ENCODE results near the gene ATG2B. TPM values are rescaled to one million over a fixed set of nuclear protein-coding genes. Genes with fewer than 3 reads are reported as not detected.

Gene ATG2B
- total RNA-seq (2014; rRNA removed; shearing (Covaris generic)), result 7.3 and 9.3 TPM in 2 replicates

GRCh38 chr14:96362965-96363750, at the start of gene ATG2B, which contains the start of gene GSKIP:
Gene ATG2B, minus strand, starts transcription at chr14:96363341. Its CDS starts 365 bp downstream, at chr14:96362976.
Gene GSKIP, plus strand, starts transcription at chr14:96363526. Its CDS starts 18,722 bp downstream, at chr14:96382248.
- DNase-seq (ENCODE audit: low spot score), result peak; percentile 60

GRCh38 chr14:96410119-96410518, 47.0 kb upstream of the ATG2B start:
- peak; percentile 63 for DNase-seq (ENCODE audit: low spot score)

- peak; percentile 84 for DNase-seq (ENCODE audit: low spot score)
Observed at GRCh38 chr14:96409701-96410100, 46.6 kb upstream of the ATG2B start.

GRCh38 chr14:96408608-96409007, 45.5 kb upstream of the ATG2B start:
- no peak for DNase-seq (ENCODE audit: low spot score)

GRCh38 chr14:96407935-96408570, 44.9 kb upstream of the ATG2B start:
- no peak for DNase-seq (ENCODE audit: low spot score)

- no peak for DNase-seq (ENCODE audit: low spot score)
Observed at GRCh38 chr14:96405677-96406076, 42.5 kb upstream of the ATG2B start.

- DNase-seq (ENCODE audit: low spot score), result no peak
Observed at GRCh38 chr14:96403409-96403808, 40.3 kb upstream of the ATG2B start.

GRCh38 chr14:96400495-96400894, 37.4 kb upstream of the ATG2B start:
- DNase-seq (ENCODE audit: low spot score), result no peak

- DNase-seq (ENCODE audit: low spot score), result no peak
Observed at GRCh38 chr14:96399405-96399804, 36.3 kb upstream of the ATG2B start.

- DNase-seq (ENCODE audit: low spot score), result no peak
Observed at GRCh38 chr14:96398921-96399320, 35.8 kb upstream of the ATG2B start.

GRCh38 chr14:96398432-96398831, 35.3 kb upstream of the ATG2B start:
- no peak for DNase-seq (ENCODE audit: low spot score)

GRCh38 chr14:96394047-96394815, 31.1 kb upstream of the ATG2B start:
- no peak for DNase-seq (ENCODE audit: low spot score)

- no peak for DNase-seq (ENCODE audit: low spot score)
Observed at GRCh38 chr14:96393071-96393691, 30.0 kb upstream of the ATG2B start.

- DNase-seq (ENCODE audit: low spot score), result peak; percentile 71
Observed at GRCh38 chr14:96391293-96392118, 28.4 kb upstream of the ATG2B start.

- DNase-seq (ENCODE audit: low spot score), result no peak
Observed at GRCh38 chr14:96390965-96391292, 27.8 kb upstream of the ATG2B start.

- DNase-seq (ENCODE audit: low spot score), result no peak
Observed at GRCh38 chr14:96385385-96385784, 22.2 kb upstream of the ATG2B start.

- no peak for DNase-seq (ENCODE audit: low spot score)
Observed at GRCh38 chr14:96384740-96385139, 21.6 kb upstream of the ATG2B start.

GRCh38 chr14:96384053-96384452, 20.9 kb upstream of the ATG2B start:
- DNase-seq (ENCODE audit: low spot score), result no peak

- no peak for DNase-seq (ENCODE audit: low spot score)
Observed at GRCh38 chr14:96383445-96383844, 20.3 kb upstream of the ATG2B start.

GRCh38 chr14:96380735-96381134, 17.6 kb upstream of the ATG2B start:
- no peak for DNase-seq (ENCODE audit: low spot score)

GRCh38 chr14:96376093-96376492, 13.0 kb upstream of the ATG2B start:
- DNase-seq (ENCODE audit: low spot score), result no peak
